ENCODE measurements around the gene PGAP6. TPM values are rescaled to one million over a fixed set of nuclear protein-coding genes. Genes with fewer than 3 reads are reported as not detected.
A peak's percentile ranks its signal among the peaks of the same experiment; 100 is the strongest.

Gene PGAP6
- total and polyA plus RNA-seq, 2 of the 4 experiments (the other 2 are of a cell fraction) = 49.1 to 124 TPM

DNA sequence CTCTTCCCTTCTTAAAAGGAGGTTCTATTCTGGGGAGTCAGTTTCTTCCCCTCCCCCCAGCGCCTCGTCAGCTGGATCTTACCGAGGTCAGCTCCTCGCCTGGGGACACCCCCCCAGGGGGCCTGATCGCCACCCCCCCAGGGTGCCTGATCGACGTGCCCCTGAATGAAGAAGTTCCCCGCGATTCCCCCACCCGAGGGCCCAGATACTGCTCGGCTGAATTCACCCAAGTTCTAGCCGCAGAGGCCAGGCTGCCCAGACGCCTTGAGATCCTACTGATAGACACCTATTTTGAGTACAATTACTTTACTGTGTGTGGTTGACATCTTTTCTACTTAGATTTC lies 45.1 kb upstream of the PGAP6 start:
- H2AFZ ChIP-seq (replicated peaks; ENCODE audit: low read length, poor library complexity) = peak overlapping the region; percentile 75
- DNase-seq = no peak
- POLR2A ChIA-PET (ENCODE audit: unreplicated experiment) = no interaction called here

More for the DNA sequence above, 45.1 kb upstream of the PGAP6 start:
- CTCF ChIA-PET = no interaction called here
- H3K27me3 ChIP-seq (ENCODE audit: control insufficient read depth, insufficient read depth, low read length) = no peaks in the 10 kb centered on the region
- BruUV-seq (replicated peaks) = no TSS peak
- peak overlapping the region; percentile 79 for H2AK9ac ChIP-seq (replicated peaks; ENCODE audit: low read depth, low read length, poor library complexity)
- peak overlapping the region; percentile 65 for H3K4me3 ChIP-seq (ENCODE audit: insufficient read depth, low read depth, low read length)
- no peak overlapping the region for H2BK15ac ChIP-seq (ENCODE audit: low read depth, low read length)
- no peak overlapping the region for H2BK5ac ChIP-seq (ENCODE audit: low read depth, low read length, poor library complexity, severe bottlenecking)
- peak overlapping the region; percentile 87 for H3K14ac ChIP-seq (replicated peaks; ENCODE audit: low read depth, low read length)
- peaks cover 41% of the 10 kb centered on the region for H4K20me1 ChIP-seq (ENCODE audit: insufficient read depth, low read length)
- no peak overlapping the region for H2BK20ac ChIP-seq (ENCODE audit: low read depth, low read length)
- H2AK5ac ChIP-seq (ENCODE audit: low read depth, low read length) = no peak overlapping the region
- no peak overlapping the region for H3K27ac ChIP-seq (ENCODE audit: insufficient read depth, low read length)
- H3K79me1 ChIP-seq (ENCODE audit: low read depth in 1 of 2, low read length in 2 of 2) = peaks cover 27 to 57% of the 10 kb centered on the region in 2 experiments
- no peak overlapping the region for H3K4ac ChIP-seq (ENCODE audit: low read depth, low read length)
- in situ Hi-C loops (cut with MboI; ENCODE audit: low sequenced_read_pairs) (no loop called here), dilution Hi-C loops (cut with HindIII; ENCODE audit: low sequenced_read_pairs, unreplicated experiment) (no loop called here), intact Hi-C loops (cut with micrococcal nuclease) (no loop called here)
- H3K4me1 ChIP-seq (ENCODE audit: control insufficient read depth, insufficient read depth, low read length) = peaks cover 13% of the 10 kb centered on the region
- peak overlapping the region; percentile 87; the same call in 1 of the 2 replicates for H3K23ac ChIP-seq (ENCODE audit: low read depth, low read length)
- H3K56ac ChIP-seq (ENCODE audit: extremely low read depth, insufficient read depth, low read length) = no peak overlapping the region
- no peak overlapping the region for H2BK120ac ChIP-seq (ENCODE audit: low read depth, low read length)
- H4K91ac ChIP-seq (ENCODE audit: insufficient read depth, low read depth, low read length) = no peak overlapping the region
- ATAC-seq (ENCODE audit: low read depth) = no peak
- H4K5ac ChIP-seq (ENCODE audit: low read depth, low read length) = no peak overlapping the region
- peaks cover 18% of the 10 kb centered on the region for H3K9me1 ChIP-seq (ENCODE audit: insufficient read depth, low read length)
- no peak overlapping the region for H4K8ac ChIP-seq (ENCODE audit: low read depth in 2 of 2, low read length in 2 of 2)
- H3K9ac ChIP-seq (ENCODE audit: low read depth, low read length) = peak overlapping the region; percentile 58
- WGBS, 2 experiments (ENCODE audit: extremely low coverage in 2 of 2, insufficient read length in 1 of 2) = no CpG with 5 or more reads among the region's 13 CpGs
- peak overlapping the region; percentile 82 for H3K4me2 ChIP-seq (ENCODE audit: low read depth, low read length)
- no peak for TF ChIP-seq RCOR1 (IDR thresholded peaks at IDR 0.05; ENCODE audit: insufficient replicate concordance, low read length)
- no peak for TF ChIP-seq BHLHE40 (IDR thresholded peaks at IDR 0.05; ENCODE audit: low read depth, low read length)
- TF ChIP-seq NFE2L2 (IDR thresholded peaks at IDR 0.05; ENCODE audit: low read depth, low read length) = no peak
- TF ChIP-seq MXI1 (IDR thresholded peaks at IDR 0.05; ENCODE audit: borderline replicate concordance, low read depth, low read length) = no peak
- no peak for TF ChIP-seq CEBPB (IDR thresholded peaks at IDR 0.05; ENCODE audit: low read depth, low read length)
- TF ChIP-seq, protein P1, sequence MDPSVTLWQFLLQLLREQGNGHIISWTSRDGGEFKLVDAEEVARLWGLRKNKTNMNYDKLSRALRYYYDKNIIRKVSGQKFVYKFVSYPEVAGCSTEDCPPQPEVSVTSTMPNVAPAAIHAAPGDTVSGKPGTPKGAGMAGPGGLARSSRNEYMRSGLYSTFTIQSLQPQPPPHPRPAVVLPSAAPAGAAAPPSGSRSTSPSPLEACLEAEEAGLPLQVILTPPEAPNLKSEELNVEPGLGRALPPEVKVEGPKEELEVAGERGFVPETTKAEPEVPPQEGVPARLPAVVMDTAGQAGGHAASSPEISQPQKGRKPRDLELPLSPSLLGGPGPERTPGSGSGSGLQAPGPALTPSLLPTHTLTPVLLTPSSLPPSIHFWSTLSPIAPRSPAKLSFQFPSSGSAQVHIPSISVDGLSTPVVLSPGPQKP (IDR thresholded peaks at IDR 0.05; ENCODE audit: borderline replicate concordance, low read depth, low read length) = no peak
- TF ChIP-seq MAFK (IDR thresholded peaks at IDR 0.05; ENCODE audit: low read depth, low read length) = no peak
- H3K36me3 ChIP-seq (ENCODE audit: control insufficient read depth, insufficient read depth, low read length) = peaks cover 5% of the 10 kb centered on the region
- H3K18ac ChIP-seq (ENCODE audit: low read depth, low read length) = no peak overlapping the region
- H3K9me3 ChIP-seq (ENCODE audit: control insufficient read depth, insufficient read depth, low read length) = no peaks in the 10 kb centered on the region
